H1 (cell line): Measurements from ENCODE around the gene SESN1. TPM values are rescaled to one million over a fixed set of nuclear protein-coding genes. Genes with fewer than 3 reads are reported as not detected.

ENCODE experiments used
- CTCF ChIA-PET: fragments of 300-600 bp; sonication (Branson Sonifier 250); formaldehyde crosslinking; loops from one replicate; lab custom pipeline; 2021; ENCODE audit not compliant: partially characterized antibody; lab: Charles Lee
- POLR2A ChIA-PET: fragments of 300-600 bp; sonication (Branson Sonifier 250); formaldehyde crosslinking; loops from one replicate; lab custom pipeline; 2021; ENCODE audit warnings: inconsistent platforms; ENCODE audit not compliant: partially characterized antibody; lab: Charles Lee
- DNase-seq, 2 experiments: peaks; one replicate each; pipeline versions ENCODE4 v3.0.0 to v3.0.0-alpha.2; 2010 to 2022; ENCODE audit warnings: low spot score in 2 of 2, low read depth in 1 of 2, mixed read lengths in 1 of 2
- FAIRE-seq: peaks from 2 replicates; lab custom pipeline; 2011; peaks lifted over from hg19 to GRCh38; lab: Jason Lieb, UNC
- H2AFZ ChIP-seq: 2 replicates; pipeline ENCODE4 v1.8.1; 2012; ENCODE audit warnings: low read length, inconsistent platforms
- H2AK5ac ChIP-seq: 2 replicates; pipeline ENCODE4 v1.6.1; 2013; ENCODE audit warnings: low read depth, low read length
- H2BK120ac ChIP-seq: replicated peaks from 2 replicates; pipeline ENCODE3; 2013; ENCODE audit warnings: low read depth, low read length, inconsistent platforms
- H2BK12ac ChIP-seq: 2 replicates; pipeline ENCODE4 v1.6.1; 2013; ENCODE audit warnings: low read depth, low read length
- H2BK15ac ChIP-seq: 2 replicates; pipeline ENCODE4 v1.6.1; 2013; ENCODE audit warnings: low read length
- H2BK20ac ChIP-seq: 2 replicates; pipeline ENCODE4 v1.6.1; 2013; ENCODE audit warnings: low read length
- H2BK5ac ChIP-seq: 2 replicates; pipeline ENCODE4 v1.6.1; 2013; ENCODE audit warnings: low read depth, low read length
- H3K14ac ChIP-seq: 2 replicates; pipeline ENCODE4 v1.6.1; 2013; ENCODE audit warnings: inconsistent platforms; ENCODE audit not compliant: insufficient read length
- H3K18ac ChIP-seq: 2 replicates; pipeline ENCODE4 v1.6.1; 2013; ENCODE audit warnings: low read length; ENCODE audit errors: extremely low read depth
- H3K23ac ChIP-seq: 2 replicates; pipeline ENCODE4 v1.6.1; 2013; ENCODE audit warnings: inconsistent platforms; ENCODE audit not compliant: insufficient read length
- H3K23me2 ChIP-seq: 2 replicates; pipeline ENCODE4 v1.6.1; 2013; ENCODE audit warnings: low read depth, low read length
- H3K27ac ChIP-seq: 2 replicates; pipeline ENCODE4 v1.6.1; 2011; ENCODE audit warnings: low read depth, low read length, inconsistent platforms
- H3K27me3 ChIP-seq, 4 experiments: replicated peaks in 1 of 4; 1 replicate in 1 of 4; 2 replicates in 3 of 4; pipeline versions ENCODE4 v1.6.1 to v1.8.1; 2011 to 2013; ENCODE audit warnings: low read length in 3 of 4, mild to moderate bottlenecking in 3 of 4, inconsistent platforms in 2 of 4, mixed read lengths in 2 of 4, moderate library complexity in 1 of 4; ENCODE audit not compliant: control insufficient read depth in 3 of 4, insufficient read depth in 3 of 4; ENCODE audit errors: extremely low read depth in 1 of 4
- H3K36me3 ChIP-seq, 4 experiments: 2 replicates each; pipeline versions ENCODE4 v1.6.1 to v1.8.1; 2011 to 2013; ENCODE audit warnings: mild to moderate bottlenecking in 4 of 4, low read length in 3 of 4, moderate library complexity in 2 of 4, control low read depth in 1 of 4, inconsistent platforms in 1 of 4; ENCODE audit not compliant: insufficient read depth in 4 of 4, control insufficient read depth in 2 of 4
- H3K4ac ChIP-seq: replicated peaks from 2 replicates; pipeline ENCODE3; 2013; ENCODE audit warnings: low read length, low read depth, mixed read lengths, inconsistent platforms; ENCODE audit not compliant: insufficient read length
- H3K4me1 ChIP-seq, 4 experiments: replicated peaks in 1 of 4; 1 replicate in 1 of 4; 2 replicates in 3 of 4; pipeline versions ENCODE4 v1.6.1 to v1.8.1; 2011 to 2013; ENCODE audit warnings: low read length in 3 of 4, inconsistent platforms in 2 of 4, mixed read lengths in 1 of 4; ENCODE audit not compliant: insufficient read depth in 4 of 4, control insufficient read depth in 3 of 4
- H3K4me2 ChIP-seq, 2 experiments: 2 replicates each; pipeline versions ENCODE4 v1.6.1 to v1.8.1; 2011 to 2013; ENCODE audit warnings: low read depth in 2 of 2, low read length in 2 of 2, control low read depth in 1 of 2, inconsistent platforms in 1 of 2, mild to moderate bottlenecking in 1 of 2; ENCODE audit not compliant: insufficient read depth in 1 of 2
- H3K4me3 ChIP-seq, 4 experiments: fragments of 200-600, 300-600 bp in 1 of 4; sonication (generic), shearing (Covaris generic), sonication (Bioruptor Twin) in 1 of 4; 2 replicates each; pipeline versions ENCODE4 v1.5.1 to v1.8.1; 2011 to 2016; ENCODE audit warnings: low read length in 4 of 4, low read depth in 3 of 4, control low read depth in 2 of 4, inconsistent platforms in 2 of 4, mild to moderate bottlenecking in 2 of 4, mixed read lengths in 1 of 4, moderate library complexity in 1 of 4; ENCODE audit not compliant: insufficient read depth in 2 of 4; ENCODE audit errors: extremely low read depth in 1 of 4
- H3K56ac ChIP-seq: replicated peaks from 2 replicates; pipeline ENCODE3; 2013; ENCODE audit warnings: low read depth, mild to moderate bottlenecking, mixed read lengths, low read length, inconsistent platforms; ENCODE audit not compliant: insufficient read length
- H3K79me1 ChIP-seq: 2 replicates; pipeline ENCODE4 v1.6.1; 2013; ENCODE audit warnings: low read depth, low read length, control low read depth
- H3K79me2 ChIP-seq, 2 experiments: 2 replicates each; pipeline versions ENCODE4 v1.6.1 to v1.8.1; 2012 to 2013; ENCODE audit warnings: low read length in 2 of 2, mild to moderate bottlenecking in 2 of 2, inconsistent platforms in 1 of 2; ENCODE audit not compliant: insufficient read depth in 2 of 2, control insufficient read depth in 1 of 2
- H3K9ac ChIP-seq, 4 experiments: replicated peaks in 1 of 4; 1 replicate in 1 of 4; 2 replicates in 3 of 4; pipeline versions ENCODE4 v1.6.1 to v1.8.1; 2011 to 2013; ENCODE audit warnings: low read depth in 3 of 4, low read length in 3 of 4, control low read depth in 2 of 4, mild to moderate bottlenecking in 2 of 4, moderate library complexity in 2 of 4, inconsistent platforms in 1 of 4; ENCODE audit errors: extremely low read depth in 1 of 4
- H3K9me3 ChIP-seq, 2 experiments: 2 replicates each; pipeline versions ENCODE4 v1.6.1 to v1.8.1; 2012 to 2013; ENCODE audit warnings: mild to moderate bottlenecking in 2 of 2, moderate library complexity in 2 of 2, control low read depth in 1 of 2, inconsistent platforms in 1 of 2, low read depth in 1 of 2, low read length in 1 of 2, mixed read lengths in 1 of 2; ENCODE audit not compliant: insufficient read depth in 2 of 2
- H4K20me1 ChIP-seq, 2 experiments: replicated peaks in 1 of 2; 2 replicates each; pipeline versions ENCODE3 to v1.8.1; 2011 to 2013; ENCODE audit warnings: inconsistent platforms in 2 of 2, low read length in 2 of 2, mild to moderate bottlenecking in 1 of 2; ENCODE audit not compliant: insufficient read depth in 2 of 2, control insufficient read depth in 1 of 2
- H4K5ac ChIP-seq: 2 replicates; pipeline ENCODE4 v1.6.1; 2013; ENCODE audit warnings: low read length, low read depth, mixed read lengths, inconsistent platforms; ENCODE audit not compliant: insufficient read length
- H4K8ac ChIP-seq: 2 replicates; pipeline ENCODE4 v1.8.0; 2013; ENCODE audit warnings: mild to moderate bottlenecking, moderate library complexity, low read length, inconsistent platforms; ENCODE audit not compliant: insufficient read depth; ENCODE audit errors: extremely low read depth
- H4K91ac ChIP-seq: replicated peaks from 2 replicates; pipeline ENCODE3; 2013; ENCODE audit warnings: low read length, mixed read lengths, inconsistent platforms; ENCODE audit not compliant: insufficient read length
- CHD2 ChIP-seq: IDR thresholded peaks from 2 replicates; pipeline ENCODE4 v1.6.1; 2012; ENCODE audit warnings: low read length, improper control_type of control experiment
- SP4 ChIP-seq: IDR thresholded peaks from 2 replicates; pipeline ENCODE4 v1.6.1; 2012; ENCODE audit warnings: low read length, inconsistent platforms
- polyA plus RNA-seq, 7 experiments: library from polyadenylated mRNA; depleted of rRNA in 3 of 7; stranded (reverse) in 5 of 7; unstranded in 2 of 7; fragments of >200 nt in 5 of 7; fragments of 200-250 nt in 2 of 7; gene quantifications; 1 replicate in 5 of 7; 2 replicates in 1 of 7; 4 replicates in 1 of 7; pipeline versions ENCODE4 v1.2.1 to v1.2.3, GENCODE V29; 2011 to 2013; ENCODE audit warnings: missing spikeins in 2 of 7, mixed read lengths in 2 of 7
- total RNA-seq: library from RNA; stranded (reverse); fragmentation: NEBNext Ultra II Directional; extraction: Animal tissue kit (Norgen Biotek cat#: 25700); gene quantifications from 2 replicates; pipeline ENCODE4 v1.2.1, GENCODE V29; 2021

Gene SESN1
- total and polyA plus RNA-seq, 2 of the 8 experiments (the other 6 are each of a cell fraction or from before 2014, with no cell fraction given): 12.8 to 15.6 TPM

GRCh38 chr6:109015176-109015575, 79.5 kb downstream of the SESN1 start:
- Histone ChIP-seq H3K14ac (no peak overlapping the region), H4K8ac (no peak overlapping the region), H3K9me3 (no peaks in the 10 kb centered on the region), H3K23ac (no peak overlapping the region), H3K56ac (no peak overlapping the region), H3K4ac (no peak overlapping the region), H4K91ac (no peak overlapping the region), H3K4me1 (peaks cover 0 to 2% (median 0%) of the 10 kb centered on the region in 4 experiments; a peak in 1 of 7 replicates), H4K5ac (no peak overlapping the region), H2BK15ac (no peak overlapping the region), H3K9ac (no peak overlapping the region), H3K4me3 (no peak overlapping the region), H2BK20ac (no peak overlapping the region), H2BK120ac (no peak overlapping the region), H3K23me2 (no peaks in the 10 kb centered on the region), H2AK5ac (no peak overlapping the region), H2BK12ac (no peak overlapping the region), H3K4me2 (no peak overlapping the region), H3K27ac (no peak overlapping the region), H2BK5ac (no peak overlapping the region), H2AFZ (no peak overlapping the region), H3K79me2 (no peaks in the 10 kb centered on the region), H3K18ac (no peak overlapping the region), H4K20me1 (no peaks in the 10 kb centered on the region), H3K79me1 (no peaks in the 10 kb centered on the region), H3K27me3 (peaks cover 0 to 1% (median 0%) of the 10 kb centered on the region in 4 experiments; a peak in 1 of 7 replicates), H3K36me3 (no peaks in the 10 kb centered on the region)
- POLR2A ChIA-PET: no interaction called here
- no peak for TF ChIP-seq SP4
- no peak for TF ChIP-seq CHD2
- CTCF ChIA-PET: interaction anchor here (0.7 to 1.0 kb wide), 2 partner anchors 10 to 100 kb away, joined by 4 read pairs; no protein-coding TSS in a partner anchor
- DNase-seq: no peak
- FAIRE-seq: no peak
